Neural cell (in vitro differentiated cells): Measurements from ENCODE around the gene ROR1. TPM values are rescaled to one million over a fixed set of nuclear protein-coding genes. Genes with fewer than 3 reads are reported as not detected.

Source experiments
- H2AFZ ChIP-seq: fragments of 200-600, 300-800 bp; sonication (generic), shearing (Covaris generic); 2 replicates; pipeline ENCODE4 v1.6.0; 2014; ENCODE audit warnings: low read depth, mild to moderate bottlenecking, antibody characterized with exemption, low read length, moderate library complexity
- H3F3A ChIP-seq: fragments of 200-600 bp; shearing (Covaris generic); 2 replicates; pipeline ENCODE4 v1.6.1; 2016; ENCODE audit warnings: mild to moderate bottlenecking, moderate library complexity, mixed read lengths, antibody characterized with exemption, low read length; ENCODE audit not compliant: insufficient read depth, poor library complexity, severe bottlenecking
- H3K27ac ChIP-seq: fragments of 200-600, 300-800 bp; sonication (generic), shearing (Covaris generic); 2 replicates; pipeline ENCODE4 v1.5.1; 2014; ENCODE audit warnings: mild to moderate bottlenecking, low read length, moderate library complexity
- H3K27me3 ChIP-seq: fragments of 300-800, 200-600 bp; sonication (generic), shearing (Covaris generic); 2 replicates; pipeline ENCODE4 v1.6.0; 2014; ENCODE audit warnings: mild to moderate bottlenecking, low read depth, low read length, moderate library complexity; ENCODE audit not compliant: insufficient read depth
- H3K36me3 ChIP-seq: fragments of 300-800, 200-600 bp; sonication (generic), shearing (Covaris generic); 2 replicates; pipeline ENCODE4 v1.5.1; 2014; ENCODE audit warnings: mild to moderate bottlenecking, antibody characterized with exemption, low read length, moderate library complexity; ENCODE audit not compliant: insufficient read depth
- H3K4me2 ChIP-seq: fragments of 300-800, 200-600 bp; sonication (generic), shearing (Covaris generic); 2 replicates; pipeline ENCODE4 v1.6.0; 2014; ENCODE audit warnings: mild to moderate bottlenecking, low read length
- H3K4me3 ChIP-seq: fragments of 300-800, 200-600 bp; sonication (generic), shearing (Covaris generic); 2 replicates; pipeline ENCODE4 v1.5.1; 2014; ENCODE audit warnings: mild to moderate bottlenecking, low read length, moderate library complexity
- H3K79me2 ChIP-seq: fragments of 200-600 bp; shearing (Covaris generic); replicated peaks from 2 replicates; pipeline ENCODE4 v1.6.0; 2014; ENCODE audit warnings: mild to moderate bottlenecking, low read length, moderate library complexity; ENCODE audit not compliant: insufficient read depth
- H3K9ac ChIP-seq: fragments of 300-800, 200-600 bp; sonication (generic), shearing (Covaris generic); 2 replicates; pipeline ENCODE4 v1.6.1; 2016; ENCODE audit warnings: mild to moderate bottlenecking, low read length, mixed read lengths
- H3K9me2 ChIP-seq: fragments of 200-600 bp; shearing (Covaris generic); 2 replicates; pipeline ENCODE4 v1.6.1; 2016; ENCODE audit warnings: mild to moderate bottlenecking, low read length, mixed read lengths; ENCODE audit not compliant: insufficient read depth
- H3K9me3 ChIP-seq: fragments of 200-600, 300-800 bp; sonication (generic), shearing (Covaris generic); 2 replicates; pipeline ENCODE4 v1.6.1; 2016; ENCODE audit warnings: mild to moderate bottlenecking, mixed run types, low read length, moderate library complexity, mixed read lengths
- H4K20me1 ChIP-seq: fragments of 200-600 bp; shearing (Covaris generic); 2 replicates; pipeline ENCODE4 v1.6.1; 2016; ENCODE audit warnings: mild to moderate bottlenecking, mixed run types; ENCODE audit not compliant: insufficient read depth
- EP300 ChIP-seq: fragments of 450-650 bp; conservative IDR thresholded peaks from 2 replicates; pipeline ENCODE4 v1.6.1; 2014; ENCODE audit warnings: antibody characterized with exemption, mild to moderate bottlenecking, moderate library complexity; ENCODE audit not compliant: poor library complexity, severe bottlenecking
- EZH2 ChIP-seq: fragments of 200-600, 300-800 bp; shearing (Covaris generic), sonication (generic); IDR thresholded peaks from 2 replicates; pipeline ENCODE4 v1.6.1; 2014; ENCODE audit warnings: antibody characterized with exemption, low read length, borderline replicate concordance, mild to moderate bottlenecking; ENCODE audit not compliant: insufficient read depth, poor library complexity, severe bottlenecking
- MXI1 ChIP-seq: fragments of 450-650 bp; conservative IDR thresholded peaks from 2 replicates; pipeline ENCODE4 v1.6.1; 2014; ENCODE audit warnings: antibody characterized with exemption, mild to moderate bottlenecking; ENCODE audit not compliant: poor library complexity, severe bottlenecking
- POLR2AphosphoS5 ChIP-seq: IDR thresholded peaks from 2 replicates; pipeline ENCODE4 v1.6.1; 2012
- RAD21 ChIP-seq: fragments of 450-650 bp; conservative IDR thresholded peaks from 2 replicates; pipeline ENCODE4 v1.6.1; 2014; ENCODE audit warnings: antibody characterized with exemption, mild to moderate bottlenecking, moderate library complexity
- REST ChIP-seq: IDR thresholded peaks from 2 replicates; pipeline ENCODE4 v1.6.1; 2012; ENCODE audit warnings: borderline replicate concordance
- SMC3 ChIP-seq: fragments of 450-650 bp; conservative IDR thresholded peaks from 2 replicates; pipeline ENCODE4 v1.6.1; 2014; ENCODE audit warnings: antibody characterized with exemption, mild to moderate bottlenecking, moderate library complexity; ENCODE audit not compliant: poor library complexity
- TAF1 ChIP-seq: IDR thresholded peaks from 2 replicates; pipeline ENCODE4 v1.6.1; 2012; ENCODE audit warnings: low read depth
- polyA plus RNA-seq: library from polyadenylated mRNA; depleted of rRNA; stranded (reverse); fragments of >200 nt; gene quantifications from 2 replicates; pipeline ENCODE4 v1.2.3, GENCODE V29; 2014
- TF ChIP-seq, protein P1 (sequence below): fragments of 450-650 bp; IDR thresholded peaks from 2 replicates; pipeline ENCODE4 v1.5.1; 2014; ENCODE audit warnings: antibody characterized with exemption, mild to moderate bottlenecking, moderate library complexity; ENCODE audit not compliant: poor library complexity, severe bottlenecking

The ROR1 gene
- polyA plus RNA-seq, 1 donor from 2014 or later = 0.27 TPM

DNA sequence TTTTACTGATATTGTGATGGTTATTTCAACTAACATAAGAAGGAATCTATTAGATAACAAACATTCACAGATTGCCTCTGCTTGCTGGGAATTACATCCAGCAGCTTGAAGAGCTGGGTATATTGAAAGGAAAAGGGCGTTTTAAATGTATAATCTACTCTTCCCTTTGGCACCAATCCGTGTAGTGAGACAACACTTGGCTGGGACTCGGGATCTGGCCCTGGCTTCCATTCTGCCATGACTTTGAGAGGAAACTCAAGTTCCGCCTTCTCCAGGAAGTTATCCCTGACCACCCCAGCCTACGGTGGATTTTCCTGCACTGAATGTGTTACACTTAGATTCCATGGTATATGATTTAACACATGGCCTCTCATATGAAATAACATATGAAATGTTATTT lies 342.7 kb downstream of the ROR1 start:
- H4K20me1 ChIP-seq = no peaks in the 10 kb centered on the region
- H3K9me2 ChIP-seq = no peaks in the 10 kb centered on the region
- H3K27me3 ChIP-seq = no peaks in the 10 kb centered on the region
- H2AFZ ChIP-seq = no peak overlapping the region
- H3K9me3 ChIP-seq = no peaks in the 10 kb centered on the region
- no peaks in the 10 kb centered on the region for H3K79me2 ChIP-seq
- no peak overlapping the region for H3K4me3 ChIP-seq
- no peak overlapping the region for H3K27ac ChIP-seq
- H3K36me3 ChIP-seq = no peaks in the 10 kb centered on the region
- H3K4me2 ChIP-seq = no peak overlapping the region
- no peaks in the 10 kb centered on the region for H3F3A ChIP-seq
- no peak overlapping the region for H3K9ac ChIP-seq
- TF ChIP-seq SMC3 (no peak), EP300 (no peak), TAF1 (no peak), EZH2 (no peak), RAD21 (no peak), MXI1 (no peak), POLR2AphosphoS5 (no peak), REST (no peak)
- TF ChIP-seq, protein P1, sequence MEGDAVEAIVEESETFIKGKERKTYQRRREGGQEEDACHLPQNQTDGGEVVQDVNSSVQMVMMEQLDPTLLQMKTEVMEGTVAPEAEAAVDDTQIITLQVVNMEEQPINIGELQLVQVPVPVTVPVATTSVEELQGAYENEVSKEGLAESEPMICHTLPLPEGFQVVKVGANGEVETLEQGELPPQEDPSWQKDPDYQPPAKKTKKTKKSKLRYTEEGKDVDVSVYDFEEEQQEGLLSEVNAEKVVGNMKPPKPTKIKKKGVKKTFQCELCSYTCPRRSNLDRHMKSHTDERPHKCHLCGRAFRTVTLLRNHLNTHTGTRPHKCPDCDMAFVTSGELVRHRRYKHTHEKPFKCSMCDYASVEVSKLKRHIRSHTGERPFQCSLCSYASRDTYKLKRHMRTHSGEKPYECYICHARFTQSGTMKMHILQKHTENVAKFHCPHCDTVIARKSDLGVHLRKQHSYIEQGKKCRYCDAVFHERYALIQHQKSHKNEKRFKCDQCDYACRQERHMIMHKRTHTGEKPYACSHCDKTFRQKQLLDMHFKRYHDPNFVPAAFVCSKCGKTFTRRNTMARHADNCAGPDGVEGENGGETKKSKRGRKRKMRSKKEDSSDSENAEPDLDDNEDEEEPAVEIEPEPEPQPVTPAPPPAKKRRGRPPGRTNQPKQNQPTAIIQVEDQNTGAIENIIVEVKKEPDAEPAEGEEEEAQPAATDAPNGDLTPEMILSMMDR = no peak

DNA sequence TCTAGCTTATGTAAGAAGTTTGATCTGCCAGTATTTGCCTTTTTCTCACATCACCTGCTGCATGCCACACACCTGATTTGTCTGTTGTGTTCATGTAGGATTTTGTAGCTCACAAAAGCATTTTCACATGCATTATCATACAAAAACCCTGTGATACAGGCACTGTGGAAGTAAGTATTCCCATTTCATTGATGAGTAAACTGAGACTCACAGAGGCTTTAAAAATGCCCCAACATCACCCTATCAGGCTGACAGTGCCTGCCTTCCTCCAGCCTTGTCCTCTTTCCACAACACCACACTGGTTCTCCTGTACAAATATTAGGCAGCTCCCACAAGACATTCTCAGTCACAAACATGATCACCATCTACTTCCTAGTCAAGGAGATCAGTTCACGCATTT lies 343.7 kb downstream of the ROR1 start:
- no peaks in the 10 kb centered on the region for H3K36me3 ChIP-seq
- no peaks in the 10 kb centered on the region for H3K9me3 ChIP-seq
- no peaks in the 10 kb centered on the region for H3K9me2 ChIP-seq
- TF ChIP-seq, protein P1 = no peak
- TF ChIP-seq SMC3 (no peak), REST (no peak), TAF1 (no peak), MXI1 (no peak), POLR2AphosphoS5 (no peak), RAD21 (no peak), EZH2 (no peak), EP300 (no peak)
- no peaks in the 10 kb centered on the region for H3K79me2 ChIP-seq
- H3K27me3 ChIP-seq = no peaks in the 10 kb centered on the region
- H3K27ac ChIP-seq = no peak overlapping the region
- H3K4me2 ChIP-seq = no peak overlapping the region
- no peaks in the 10 kb centered on the region for H4K20me1 ChIP-seq
- no peaks in the 10 kb centered on the region for H3F3A ChIP-seq
- no peak overlapping the region for H2AFZ ChIP-seq
- no peak overlapping the region for H3K4me3 ChIP-seq
- no peak overlapping the region for H3K9ac ChIP-seq
